Retinal pigment epithelial cell (primary cell): ENCODE measurements around the gene ALPK1.
"Not testable (repeated sequence)": the region's sequence is repeated elsewhere in the genome, so short reads cannot be mapped to it uniquely, and the experiment has no call there.

Source experiments
- DNase-seq: peaks from one replicate; pipeline ENCODE4 v3.0.0-alpha.2; 2010; ENCODE audit warnings: low read depth
- H3K4me3 ChIP-seq: 2 replicates; pipeline ENCODE4 v1.5.1; 2011; ENCODE audit warnings: mild to moderate bottlenecking, low read length, control low read depth, moderate library complexity
- TF ChIP-seq, protein P1 (sequence below): conservative IDR thresholded peaks from 2 replicates; pipeline ENCODE4 v1.5.1; 2011; ENCODE audit warnings: low read depth, low read length, control low read depth, inconsistent platforms

The ALPK1 gene

GRCh38 chr4:112302320-112303274 is 5.4 kb downstream of the ALPK1 start:
- no peak for DNase-seq
- no peak overlapping the region for H3K4me3 ChIP-seq

DNA sequence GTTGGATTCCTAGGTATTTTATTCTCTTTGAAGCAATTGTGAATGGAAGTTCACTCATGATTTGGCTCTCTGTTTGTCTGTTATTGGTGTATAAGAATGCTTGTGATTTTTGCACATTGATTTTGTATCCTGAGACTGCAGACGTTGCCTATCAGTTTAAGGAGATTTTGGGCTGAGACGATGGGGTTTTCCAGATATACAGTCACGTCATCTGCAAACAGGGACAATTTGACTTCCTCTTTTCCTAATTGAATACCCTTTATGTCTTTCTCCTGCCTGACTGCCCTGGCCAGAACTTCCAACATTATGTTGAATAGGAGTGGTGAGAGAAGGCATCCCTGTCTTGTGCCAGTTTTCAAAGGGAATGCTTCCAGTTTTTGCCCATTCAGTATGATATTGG is 8.3 kb downstream of the ALPK1 start:
- H3K4me3 ChIP-seq, DNase-seq: not testable (repeated sequence)

More at GRCh38 chr4:112302320-112303274, 5.4 kb downstream of the ALPK1 start:
- TF ChIP-seq, protein P1, sequence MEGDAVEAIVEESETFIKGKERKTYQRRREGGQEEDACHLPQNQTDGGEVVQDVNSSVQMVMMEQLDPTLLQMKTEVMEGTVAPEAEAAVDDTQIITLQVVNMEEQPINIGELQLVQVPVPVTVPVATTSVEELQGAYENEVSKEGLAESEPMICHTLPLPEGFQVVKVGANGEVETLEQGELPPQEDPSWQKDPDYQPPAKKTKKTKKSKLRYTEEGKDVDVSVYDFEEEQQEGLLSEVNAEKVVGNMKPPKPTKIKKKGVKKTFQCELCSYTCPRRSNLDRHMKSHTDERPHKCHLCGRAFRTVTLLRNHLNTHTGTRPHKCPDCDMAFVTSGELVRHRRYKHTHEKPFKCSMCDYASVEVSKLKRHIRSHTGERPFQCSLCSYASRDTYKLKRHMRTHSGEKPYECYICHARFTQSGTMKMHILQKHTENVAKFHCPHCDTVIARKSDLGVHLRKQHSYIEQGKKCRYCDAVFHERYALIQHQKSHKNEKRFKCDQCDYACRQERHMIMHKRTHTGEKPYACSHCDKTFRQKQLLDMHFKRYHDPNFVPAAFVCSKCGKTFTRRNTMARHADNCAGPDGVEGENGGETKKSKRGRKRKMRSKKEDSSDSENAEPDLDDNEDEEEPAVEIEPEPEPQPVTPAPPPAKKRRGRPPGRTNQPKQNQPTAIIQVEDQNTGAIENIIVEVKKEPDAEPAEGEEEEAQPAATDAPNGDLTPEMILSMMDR, result no peak

DNA sequence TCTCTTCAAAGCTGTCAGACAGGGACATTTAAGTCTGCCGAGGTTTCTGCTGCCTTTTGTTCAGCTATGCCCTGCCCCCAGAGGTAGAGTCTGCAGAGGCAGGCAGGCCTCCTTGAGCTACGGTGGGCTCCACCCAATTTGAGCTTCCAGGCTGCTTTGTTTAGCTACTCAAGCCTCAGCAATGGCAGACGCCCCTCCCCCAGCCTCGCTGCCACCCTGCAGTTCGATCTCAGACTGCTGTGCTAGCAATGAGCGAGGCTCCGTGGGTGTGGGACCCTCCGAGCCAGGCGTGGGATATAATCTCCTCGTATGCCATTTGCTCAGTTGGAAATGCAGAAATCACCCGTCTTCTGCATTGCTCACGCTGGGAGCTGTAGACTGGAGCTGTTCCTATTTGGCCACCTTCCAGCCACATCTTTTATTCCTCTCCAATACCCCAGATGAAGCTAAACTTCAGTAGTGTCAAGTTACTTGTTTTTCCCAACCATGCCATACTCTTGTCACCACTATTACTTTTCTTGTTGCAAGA is 12.2 kb downstream of the ALPK1 start:
- H3K4me3 ChIP-seq, result peak overlapping the region; percentile 46
- DNase-seq, result not testable (repeated sequence)
- TF ChIP-seq, protein P1, result peak; percentile 15

DNA sequence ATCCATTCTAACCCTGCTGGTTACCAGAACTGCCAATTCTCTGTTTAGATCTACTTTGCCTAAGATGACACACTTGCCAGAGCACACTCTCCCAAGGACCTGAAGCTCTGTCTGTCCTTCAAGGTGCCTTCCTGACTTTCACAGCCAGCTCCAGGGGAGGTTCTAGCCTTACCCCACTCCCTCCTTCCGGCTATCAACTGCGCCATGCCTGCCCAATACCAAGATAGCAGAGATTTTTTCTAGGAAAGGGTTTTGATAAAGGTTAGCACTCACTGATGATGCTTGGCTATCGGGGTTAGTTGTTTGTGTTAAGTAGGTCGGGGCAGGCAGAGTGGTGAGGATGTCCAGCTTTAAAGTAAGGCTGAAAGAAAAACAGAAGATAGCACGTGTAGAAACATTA is 14.3 kb downstream of the ALPK1 start:
- TF ChIP-seq, protein P1, result no peak
- DNase-seq, result no peak
- no peak overlapping the region for H3K4me3 ChIP-seq

- H3K4me3 ChIP-seq, result no peak overlapping the region
- DNase-seq, result no peak
- TF ChIP-seq, protein P1, result no peak
These were observed 15.6 kb downstream of the ALPK1 start for GRCh38 chr4:112312610-112313239.

DNA sequence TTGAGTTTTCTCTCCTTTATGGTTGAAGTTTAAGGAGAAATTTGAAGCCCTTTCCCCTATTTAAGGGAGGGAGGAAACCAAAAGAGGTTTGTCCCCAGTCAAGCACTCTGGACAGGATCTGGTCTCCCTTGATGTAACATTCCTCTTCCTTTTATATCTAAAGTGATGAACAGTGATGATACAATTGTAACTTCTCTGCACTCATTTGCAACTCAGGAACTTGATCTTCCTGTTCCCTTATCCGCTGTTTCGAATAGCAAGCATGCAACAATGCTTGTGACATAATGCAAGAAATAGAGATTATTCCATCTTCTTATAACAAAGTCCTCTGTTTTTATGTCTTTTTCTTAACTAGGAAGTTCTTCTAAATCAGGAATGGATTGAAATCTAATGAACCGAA is 18.3 kb downstream of the ALPK1 start:
- H3K4me3 ChIP-seq, result no peak overlapping the region
- DNase-seq, result no peak

GRCh38 chr4:112316360-112316759 is 19.2 kb downstream of the ALPK1 start:
- no peak for DNase-seq
- no peak overlapping the region for H3K4me3 ChIP-seq
- TF ChIP-seq, protein P1, result no peak

More for the DNA sequence above, 18.3 kb downstream of the ALPK1 start:
- TF ChIP-seq, protein P1, result no peak
